Omental fat pad (tissue), 4 donors: ENCODE measurements around the gene REP15. TPM values are rescaled to one million over a fixed set of nuclear protein-coding genes. Genes with fewer than 3 reads are reported as not detected.

Experiments
- ATAC-seq: fragments of 150-250 bp; one replicate; pipeline ENCODE4 v1.9.1; 2016; ENCODE audit warnings: mild to moderate bottlenecking, moderate library complexity; ENCODE audit not compliant: low FRiP score
- DNase-seq: peaks from one replicate; pipeline ENCODE4 v3.0.0-alpha.2; 2019; ENCODE audit warnings: low spot score
- total RNA-seq, 4 donors: library from RNA; depleted of rRNA; stranded (reverse); fragments of >200 nt; gene quantifications; one replicate each; pipeline ENCODE4 v1.1.0, GENCODE V29; 2016
- TF ChIP-seq, protein P1 (sequence below), 3 donors: fragments of 450-650 bp; IDR thresholded peaks; one replicate each; pipeline ENCODE4 v1.5.1; 2016 to 2017; ENCODE audit warnings: antibody characterized with exemption in 3 of 3, mild to moderate bottlenecking in 3 of 3, moderate library complexity in 2 of 3

The REP15 gene
- total RNA-seq, 4 donors from 2014 or later, result 0.96 to 13.1 (median 3.1) TPM

DNA sequence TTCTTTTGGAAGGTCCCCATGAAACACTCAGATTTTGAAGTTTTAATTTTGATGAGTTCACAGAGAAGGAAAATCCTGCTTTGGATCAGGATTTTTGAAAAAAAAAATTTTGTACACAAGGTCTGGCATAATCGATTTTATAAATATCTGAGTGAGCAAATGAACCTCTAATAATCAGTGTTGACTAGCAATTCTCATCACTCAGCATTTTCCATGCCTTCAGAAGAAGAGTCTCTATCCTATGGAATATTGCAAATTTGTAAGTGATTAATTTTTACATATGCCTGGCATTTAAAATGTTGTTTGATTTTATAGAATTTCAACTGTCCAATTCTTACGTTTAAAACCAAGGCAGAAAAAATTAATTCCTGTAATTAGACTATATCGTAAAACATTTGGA, 30.5 kb upstream of the REP15 start:
- ATAC-seq (no peak), DNase-seq (no peak)
- TF ChIP-seq, protein P1, sequence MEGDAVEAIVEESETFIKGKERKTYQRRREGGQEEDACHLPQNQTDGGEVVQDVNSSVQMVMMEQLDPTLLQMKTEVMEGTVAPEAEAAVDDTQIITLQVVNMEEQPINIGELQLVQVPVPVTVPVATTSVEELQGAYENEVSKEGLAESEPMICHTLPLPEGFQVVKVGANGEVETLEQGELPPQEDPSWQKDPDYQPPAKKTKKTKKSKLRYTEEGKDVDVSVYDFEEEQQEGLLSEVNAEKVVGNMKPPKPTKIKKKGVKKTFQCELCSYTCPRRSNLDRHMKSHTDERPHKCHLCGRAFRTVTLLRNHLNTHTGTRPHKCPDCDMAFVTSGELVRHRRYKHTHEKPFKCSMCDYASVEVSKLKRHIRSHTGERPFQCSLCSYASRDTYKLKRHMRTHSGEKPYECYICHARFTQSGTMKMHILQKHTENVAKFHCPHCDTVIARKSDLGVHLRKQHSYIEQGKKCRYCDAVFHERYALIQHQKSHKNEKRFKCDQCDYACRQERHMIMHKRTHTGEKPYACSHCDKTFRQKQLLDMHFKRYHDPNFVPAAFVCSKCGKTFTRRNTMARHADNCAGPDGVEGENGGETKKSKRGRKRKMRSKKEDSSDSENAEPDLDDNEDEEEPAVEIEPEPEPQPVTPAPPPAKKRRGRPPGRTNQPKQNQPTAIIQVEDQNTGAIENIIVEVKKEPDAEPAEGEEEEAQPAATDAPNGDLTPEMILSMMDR (IDR thresholded peaks at IDR 0.05), result no peak

DNA sequence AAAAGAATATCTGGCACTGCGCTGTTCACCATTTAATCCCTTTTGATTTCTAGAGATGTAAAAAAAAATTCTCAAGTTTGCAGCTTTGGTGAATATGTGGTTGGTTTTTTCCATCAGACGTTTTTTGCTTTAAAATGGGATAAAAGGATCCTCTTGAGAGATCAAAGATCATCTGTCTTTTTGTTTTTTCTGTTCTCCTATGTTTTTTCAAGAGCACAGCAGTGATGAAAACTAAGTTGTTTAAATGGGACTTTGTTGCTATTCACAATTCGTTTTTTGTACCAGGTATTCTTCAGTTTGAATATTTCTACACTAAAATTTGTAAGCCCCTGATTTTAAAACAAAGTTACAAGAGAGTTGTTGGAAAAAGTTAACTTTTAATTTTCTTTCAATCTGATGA, 29.7 kb upstream of the REP15 start:
- ATAC-seq, result no peak
- DNase-seq, result no peak
- TF ChIP-seq, protein P1 (IDR thresholded peaks at IDR 0.05), result no peak

DNA sequence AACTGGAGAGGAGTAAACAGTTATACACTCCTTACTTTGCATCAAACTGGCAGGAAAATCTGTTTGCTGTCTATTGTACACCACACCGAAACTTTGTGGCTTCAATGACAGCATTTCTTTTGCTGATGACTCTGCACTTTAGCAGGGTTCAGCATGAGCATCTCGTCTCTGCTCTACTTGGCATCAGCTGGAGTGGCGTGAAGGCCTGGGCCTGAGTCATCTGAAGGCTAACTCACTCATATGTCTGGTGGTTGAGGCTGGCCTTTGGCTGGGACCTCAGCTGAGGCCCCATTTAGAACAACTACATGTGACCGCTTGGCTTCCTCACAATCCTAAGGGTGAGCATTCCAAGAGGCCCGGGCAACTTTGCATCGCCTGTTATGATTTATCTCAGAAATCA, 28.7 kb upstream of the REP15 start:
- no peak for ATAC-seq
- no peak for DNase-seq
- TF ChIP-seq, protein P1 (IDR thresholded peaks at IDR 0.05), result no peak

DNA sequence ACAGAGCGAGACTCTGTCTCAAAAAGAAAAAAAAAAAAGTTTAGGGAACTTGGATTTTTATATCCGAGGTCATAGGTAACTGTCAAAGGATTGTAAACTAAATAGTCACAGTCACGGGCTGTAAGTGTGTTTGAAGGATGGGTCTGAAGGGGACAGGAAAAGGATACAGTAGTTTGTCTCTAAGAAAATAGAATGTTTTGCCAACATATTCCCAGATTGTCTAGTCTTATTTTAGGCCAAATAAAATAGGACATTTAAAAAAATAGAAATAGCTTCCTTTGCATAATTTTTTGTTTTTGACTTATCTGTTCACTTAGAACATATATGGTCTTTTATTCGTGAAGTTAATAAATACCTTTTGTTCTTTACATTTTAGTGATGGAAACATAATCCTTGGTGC, 24.2 kb upstream of the REP15 start:
- DNase-seq (no peak), ATAC-seq (no peak)
- TF ChIP-seq, protein P1 (IDR thresholded peaks at IDR 0.05), result no peak

DNA sequence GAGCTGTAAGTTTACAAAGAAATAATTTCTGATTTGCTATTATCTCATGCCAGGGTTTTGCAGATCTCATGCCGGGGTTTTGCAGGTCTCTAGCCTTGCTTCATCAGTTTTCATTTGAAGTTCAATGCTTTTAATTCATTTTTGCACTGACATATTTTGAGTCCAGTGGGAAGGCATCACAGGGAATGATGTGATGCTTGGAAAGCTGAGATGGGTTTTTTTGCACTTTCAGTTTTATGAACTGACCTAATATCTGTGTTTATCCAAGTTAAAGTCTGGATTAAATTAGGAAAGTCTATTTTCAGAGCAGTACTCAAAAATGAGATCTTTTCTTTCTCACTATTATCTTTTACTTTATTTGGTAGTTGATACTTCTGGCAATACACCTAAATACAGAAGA, 23.6 kb upstream of the REP15 start:
- TF ChIP-seq, protein P1 (IDR thresholded peaks at IDR 0.05), result no peak
- no peak for ATAC-seq
- no peak for DNase-seq

DNA sequence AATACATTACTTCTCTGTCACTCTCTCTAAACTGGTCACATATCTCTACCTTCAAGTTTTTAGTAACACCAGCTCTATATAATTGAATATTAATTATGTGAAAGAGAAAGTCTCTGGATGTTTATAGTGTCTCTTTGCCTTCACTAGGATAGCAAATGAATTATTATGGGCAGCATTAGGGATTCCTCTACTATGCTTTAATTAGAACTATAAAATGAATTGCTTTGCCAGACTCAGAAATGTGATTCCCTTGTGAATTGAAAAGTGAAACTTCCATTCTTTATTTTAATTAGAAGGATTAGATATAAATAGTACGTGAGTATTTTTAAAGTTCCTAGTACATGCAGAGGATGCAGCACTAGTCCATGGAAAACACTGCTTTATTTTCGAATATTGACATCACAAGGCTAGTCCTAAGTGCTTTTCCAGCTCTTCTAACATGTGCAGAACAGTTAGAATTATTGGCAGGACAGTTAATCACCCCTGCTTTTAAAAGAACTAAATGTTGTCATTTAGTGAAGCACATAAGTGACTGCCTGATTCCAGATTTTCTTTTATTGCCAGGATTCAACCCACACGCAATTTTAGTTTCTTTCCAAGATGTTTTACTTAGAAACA, 23.0 kb upstream of the REP15 start:
- ATAC-seq (no peak), DNase-seq (no peak)
- TF ChIP-seq, protein P1 (IDR thresholded peaks at IDR 0.05), result no peak

DNA sequence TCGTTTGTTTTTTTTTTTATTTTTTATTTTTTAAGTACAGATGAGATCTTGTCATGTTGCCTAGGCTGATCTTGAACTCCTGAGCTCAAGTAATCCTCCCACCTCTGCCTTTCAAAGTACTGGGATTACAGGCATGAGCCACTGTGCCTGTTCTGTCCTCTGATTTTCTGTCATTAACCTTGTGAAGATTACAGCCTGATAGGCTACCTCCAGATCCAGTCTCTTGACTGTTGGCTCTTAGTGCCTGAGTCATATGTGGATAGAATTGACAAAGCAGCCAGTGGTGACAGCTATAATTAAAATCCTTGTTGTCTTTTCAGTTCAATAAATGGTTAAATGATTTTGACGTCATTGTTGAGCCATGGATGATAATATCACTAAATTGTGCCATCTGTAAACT, 21.3 kb upstream of the REP15 start:
- DNase-seq (no peak), ATAC-seq (no peak)
- TF ChIP-seq, protein P1 (IDR thresholded peaks at IDR 0.05), result no peak
